GM12878 (cell line): ENCODE results near the gene KIAA1217. TPM values are rescaled to one million over a fixed set of nuclear protein-coding genes. Genes with fewer than 3 reads are reported as not detected.

Experiments
- ATAC-seq: fragments of 200-7000 bp; cut with Tn5 transposase; 3 replicates; pipeline ENCODE4 v1.9.1; 2020; ENCODE audit warnings: mild to moderate bottlenecking, moderate library complexity
- BruUV-seq: library from RNA; stranded (reverse); fragments of 400-500 nt; replicated peaks from 2 replicates; lab custom pipeline; 2021; lab: Mats Ljungman, UMichigan
- CTCF ChIA-PET: fragments of 300-600 bp; sonication (Branson Sonifier 250); formaldehyde crosslinking; extraction: SDS; loops from one replicate; lab custom pipeline; 2021; ENCODE audit warnings: inconsistent platforms; lab: Yijun Ruan, JAX
- POLR2A ChIA-PET: fragments of 350-600 bp; formaldehyde crosslinking; extraction: SDS; loops from one replicate; lab custom pipeline; 2021; ENCODE audit warnings: inconsistent platforms; lab: Charles Lee
- RAD21 ChIA-PET: fragments of 300-600 bp; sonication (Branson Sonifier 250); formaldehyde crosslinking; loops from one replicate; lab custom pipeline; 2023; ENCODE audit warnings: antibody characterized with exemption; ENCODE audit not compliant: unreplicated experiment; lab: Charles Lee
- SMC1A ChIA-PET: fragments of 300-600 bp; sonication (Branson Sonifier 250); formaldehyde crosslinking; loops from one replicate; lab custom pipeline; 2023; ENCODE audit not compliant: unreplicated experiment, uncharacterized antibody; lab: Charles Lee
- DNase-seq: peaks from one replicate; pipeline ENCODE4 v3.0.0-alpha.2; 2011; ENCODE audit warnings: low read depth, low spot score
- FAIRE-seq: peaks from 3 replicates; lab custom pipeline; 2011; peaks lifted over from hg19 to GRCh38; lab: Jason Lieb, UNC
- H2AFZ ChIP-seq: 2 replicates; pipeline ENCODE4 v1.6.0; 2011; ENCODE audit warnings: low read depth, low read length, control low read depth; ENCODE audit not compliant: control insufficient read depth
- H3K27ac ChIP-seq: 2 replicates; pipeline ENCODE4 v1.5.1; 2011; ENCODE audit warnings: control low read depth; ENCODE audit not compliant: control insufficient read depth, insufficient read depth
- H3K27me3 ChIP-seq, 2 experiments: replicated peaks in 1 of 2; 2 replicates each; pipeline versions ENCODE4 v1.6.0 to v1.6.1; 2011; ENCODE audit warnings: low read length in 1 of 2; ENCODE audit not compliant: control insufficient read depth in 2 of 2, insufficient read depth in 2 of 2
- H3K36me3 ChIP-seq, 2 experiments: 2 replicates each; pipeline ENCODE4 v1.5.1; 2011; ENCODE audit warnings: low read length in 1 of 2; ENCODE audit not compliant: control insufficient read depth in 2 of 2, insufficient read depth in 2 of 2
- H3K4me1 ChIP-seq: 2 replicates; pipeline ENCODE4 v1.6.1; 2011; ENCODE audit warnings: mild to moderate bottlenecking, low read length, moderate library complexity, mixed read lengths; ENCODE audit not compliant: control insufficient read depth, insufficient read depth
- H3K4me2 ChIP-seq: 2 replicates; pipeline ENCODE4 v1.6.0; 2011; ENCODE audit warnings: control low read depth; ENCODE audit not compliant: control insufficient read depth, insufficient read depth
- H3K4me3 ChIP-seq: fragments of 200-600 bp; sonication (generic); 2 replicates; pipeline ENCODE4 v1.5.1; 2016
- H3K79me2 ChIP-seq: 2 replicates; pipeline ENCODE4 v1.6.0; 2011; ENCODE audit warnings: low read length; ENCODE audit not compliant: control insufficient read depth, insufficient read depth
- H3K9ac ChIP-seq: 2 replicates; pipeline ENCODE4 v1.8.0; 2011; ENCODE audit warnings: low read length, control low read depth, mixed read lengths; ENCODE audit not compliant: control insufficient read depth, insufficient read depth
- H3K9me3 ChIP-seq: replicated peaks from 3 replicates; pipeline ENCODE4 v1.5.1; 2011; ENCODE audit warnings: mild to moderate bottlenecking, low read length; ENCODE audit not compliant: control insufficient read depth, insufficient read depth
- H4K20me1 ChIP-seq: 2 replicates; pipeline ENCODE4 v1.6.0; 2011; ENCODE audit not compliant: control insufficient read depth, insufficient read depth
- IRF5 ChIP-seq: fragments of 450-650 bp; IDR thresholded peaks from 2 replicates; pipeline ENCODE4 v1.6.1; 2017; ENCODE audit warnings: borderline replicate concordance
- PAX5 ChIP-seq: IDR thresholded peaks from 2 replicates; pipeline ENCODE4 v1.6.1; 2011; ENCODE audit warnings: low read depth, low read length, borderline replicate concordance
- RAD51 ChIP-seq: fragments of 450-650 bp; IDR thresholded peaks from 2 replicates; pipeline ENCODE4 v1.6.1; 2016; ENCODE audit warnings: moderate library complexity, mild to moderate bottlenecking, inconsistent platforms
- SPI1 ChIP-seq: IDR thresholded peaks from 2 replicates; pipeline ENCODE4 v1.6.1; 2011; ENCODE audit warnings: low read depth, mild to moderate bottlenecking, low read length, moderate library complexity, borderline replicate concordance; ENCODE audit not compliant: insufficient read depth
- SUPT20H ChIP-seq: IDR thresholded peaks from 2 replicates; pipeline ENCODE4 v1.6.1; 2011; ENCODE audit warnings: low read depth, mild to moderate bottlenecking, low read length, moderate library complexity, borderline replicate concordance; ENCODE audit not compliant: control insufficient read depth
- ZNF217 ChIP-seq: fragments of 450-650 bp; IDR thresholded peaks from 2 replicates; pipeline ENCODE4 v1.6.1; 2017; ENCODE audit warnings: antibody characterized with exemption, mild to moderate bottlenecking
- WGBS: methylation state at CpG from one replicate; pipeline ENCODE4 v1.1.6; 2016; ENCODE audit warnings: low lambda C conversion rate; ENCODE audit not compliant: insufficient replicate concordance, insufficient coverage; ENCODE audit errors: missing lambda C conversion rate; 5-methylcytosine and 5-hydroxymethylcytosine counted together
- in situ Hi-C: fragments of 300-500 bp; cut with MboI; formaldehyde crosslinking; loops from 9 replicates; pipeline ENCODE4 v1.14.3; 2018; ENCODE audit warnings: mixed read lengths
- intact Hi-C: fragments of 100-400 bp; cut with micrococcal nuclease; formaldehyde crosslinking; loops from one replicate; pipeline ENCODE4 v1.14.2; 2022; ENCODE audit not compliant: unreplicated experiment
- polyA plus RNA-seq, 11 experiments: library from polyadenylated mRNA; depleted of rRNA in 4 of 11; unstranded in 6 of 11; stranded (reverse) in 5 of 11; fragments of >200 nt; fragmentation: Nextera tagmentation in 4 of 11; fragmentation: Illumina TruSeq in 1 of 11; extraction: Ambion mirVana in 4 of 11; extraction: Trizol in 1 of 11; gene quantifications; 1 replicate in 1 of 11; 2 replicates in 10 of 11; pipeline versions ENCODE4 v1.2.1 to v1.2.3, GENCODE V29; 2011 to 2016; ENCODE audit warnings: inconsistent platforms in 2 of 11, missing spikeins in 2 of 11, low read depth in 1 of 11
- total RNA-seq, 4 experiments: library from RNA; depleted of rRNA in 3 of 4; stranded (reverse); fragments of >200 nt in 3 of 4; fragmentation: Illumina TruSeq in 1 of 4; extraction: Trizol in 1 of 4; gene quantifications; 2 replicates each; pipeline versions ENCODE4 v1.2.1 to v1.2.3, GENCODE V29; 2013 to 2021
- TF ChIP-seq, protein P1 (sequence below): fragments of 450-650 bp; IDR thresholded peaks from 2 replicates; pipeline ENCODE4 v1.6.1; 2017; ENCODE audit warnings: mild to moderate bottlenecking, moderate library complexity

Gene KIAA1217
- total and polyA plus RNA-seq, 10 of the 15 experiments (the other 5 are each of a cell fraction or from before 2014, with no cell fraction given), result 0.57 to 3.8 (median 2.1) TPM

DNA sequence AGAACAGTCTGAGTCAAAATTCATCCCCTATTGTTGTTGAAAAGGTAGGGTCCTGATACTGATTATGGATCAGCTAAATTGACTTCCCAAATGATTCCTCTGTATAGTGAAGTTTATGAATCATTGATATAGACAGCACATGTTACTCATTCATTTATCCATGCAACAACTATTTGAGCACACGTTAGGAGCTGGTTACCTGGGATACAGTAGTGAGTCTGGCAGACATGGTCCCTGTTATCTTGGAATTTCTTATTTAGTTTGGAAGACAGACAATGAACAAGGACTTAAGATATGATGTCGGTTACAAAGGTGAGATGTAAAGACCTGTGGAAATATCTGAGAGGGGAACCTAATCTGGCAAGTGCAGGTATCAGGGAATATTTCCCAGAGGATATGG, 28.0 kb upstream of the KIAA1217 start:
- no peak for FAIRE-seq
- Histone ChIP-seq H3K27ac (no peak overlapping the region), H3K4me1 (no peaks in the 10 kb centered on the region), H3K27me3 (no peaks in the 10 kb centered on the region), H3K9me3 (no peaks in the 10 kb centered on the region), H3K36me3 (no peaks in the 10 kb centered on the region), H3K79me2 (no peaks in the 10 kb centered on the region), H3K4me2 (no peak overlapping the region), H2AFZ (no peak overlapping the region), H4K20me1 (no peaks in the 10 kb centered on the region), H3K4me3 (no peak overlapping the region), H3K9ac (no peak overlapping the region)
- TF ChIP-seq ZNF217 (no peak), IRF5 (no peak), PAX5 (no peak), RAD51 (no peak), SPI1 (no peak), SUPT20H (no peak)
- TF ChIP-seq, protein P1, sequence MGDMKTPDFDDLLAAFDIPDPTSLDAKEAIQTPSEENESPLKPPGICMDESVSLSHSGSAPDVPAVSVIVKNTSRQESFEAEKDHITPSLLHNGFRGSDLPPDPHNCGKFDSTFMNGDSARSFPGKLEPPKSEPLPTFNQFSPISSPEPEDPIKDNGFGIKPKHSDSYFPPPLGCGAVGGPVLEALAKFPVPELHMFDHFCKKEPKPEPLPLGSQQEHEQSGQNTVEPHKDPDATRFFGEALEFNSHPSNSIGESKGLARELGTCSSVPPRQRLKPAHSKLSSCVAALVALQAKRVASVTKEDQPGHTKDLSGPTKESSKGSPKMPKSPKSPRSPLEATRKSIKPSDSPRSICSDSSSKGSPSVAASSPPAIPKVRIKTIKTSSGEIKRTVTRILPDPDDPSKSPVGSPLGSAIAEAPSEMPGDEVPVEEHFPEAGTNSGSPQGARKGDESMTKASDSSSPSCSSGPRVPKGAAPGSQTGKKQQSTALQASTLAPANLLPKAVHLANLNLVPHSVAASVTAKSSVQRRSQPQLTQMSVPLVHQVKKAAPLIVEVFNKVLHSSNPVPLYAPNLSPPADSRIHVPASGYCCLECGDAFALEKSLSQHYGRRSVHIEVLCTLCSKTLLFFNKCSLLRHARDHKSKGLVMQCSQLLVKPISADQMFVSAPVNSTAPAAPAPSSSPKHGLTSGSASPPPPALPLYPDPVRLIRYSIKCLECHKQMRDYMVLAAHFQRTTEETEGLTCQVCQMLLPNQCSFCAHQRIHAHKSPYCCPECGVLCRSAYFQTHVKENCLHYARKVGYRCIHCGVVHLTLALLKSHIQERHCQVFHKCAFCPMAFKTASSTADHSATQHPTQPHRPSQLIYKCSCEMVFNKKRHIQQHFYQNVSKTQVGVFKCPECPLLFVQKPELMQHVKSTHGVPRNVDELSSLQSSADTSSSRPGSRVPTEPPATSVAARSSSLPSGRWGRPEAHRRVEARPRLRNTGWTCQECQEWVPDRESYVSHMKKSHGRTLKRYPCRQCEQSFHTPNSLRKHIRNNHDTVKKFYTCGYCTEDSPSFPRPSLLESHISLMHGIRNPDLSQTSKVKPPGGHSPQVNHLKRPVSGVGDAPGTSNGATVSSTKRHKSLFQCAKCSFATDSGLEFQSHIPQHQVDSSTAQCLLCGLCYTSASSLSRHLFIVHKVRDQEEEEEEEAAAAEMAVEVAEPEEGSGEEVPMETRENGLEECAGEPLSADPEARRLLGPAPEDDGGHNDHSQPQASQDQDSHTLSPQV, result no peak
- ATAC-seq, result no peak
- no peak for DNase-seq
- CTCF ChIA-PET, result no interaction called here
- RAD21 ChIA-PET, result no interaction called here
- 2% methylated on average over 2 of the region's 2 CpGs for WGBS
- intact Hi-C loops (no loop called here), in situ Hi-C loops (no loop called here)
- SMC1A ChIA-PET, result no interaction called here
- POLR2A ChIA-PET, result no interaction called here
- no TSS peak for BruUV-seq
